DMS53 (cell line): ENCODE measurements around the gene SART3.
"Not testable (repeated sequence)": the region's sequence is repeated elsewhere in the genome, so short reads cannot be mapped to it uniquely, and the experiment has no call there.

Source experiments
- DNase-seq: peaks from one replicate; lab custom pipeline; 2025; lab: John Stamatoyannopoulos, UW

Gene SART3

GRCh38 chr12:108581311-108582227 lies 20.6 kb upstream of the SART3 start:
- DNase-seq, result no peak

GRCh38 chr12:108580531-108580930 lies 19.6 kb upstream of the SART3 start:
- DNase-seq, result no peak

- DNase-seq, result no peak
These were observed 17.8 kb upstream of the SART3 start for GRCh38 chr12:108578813-108579212.

GRCh38 chr12:108578264-108578663 lies 17.3 kb upstream of the SART3 start:
- DNase-seq, result no peak

GRCh38 chr12:108577458-108577857 lies 16.5 kb upstream of the SART3 start:
- no peak for DNase-seq

- DNase-seq, result no peak
These were observed 15.8 kb upstream of the SART3 start for GRCh38 chr12:108576660-108577234.

GRCh38 chr12:108575199-108575912 lies 14.4 kb upstream of the SART3 start:
- no peak for DNase-seq

GRCh38 chr12:108574276-108574675 lies 13.3 kb upstream of the SART3 start:
- not testable (repeated sequence) for DNase-seq

GRCh38 chr12:108573317-108573716 lies 12.3 kb upstream of the SART3 start:
- no peak for DNase-seq

GRCh38 chr12:108572166-108572790 lies 11.3 kb upstream of the SART3 start:
- peak; percentile 48 for DNase-seq

GRCh38 chr12:108571609-108572165 lies 10.7 kb upstream of the SART3 start:
- DNase-seq, result no peak

- DNase-seq, result peak; percentile 67
These were observed 10.0 kb upstream of the SART3 start for GRCh38 chr12:108570743-108571608.

- peak; percentile 38 for DNase-seq
These were observed 7.6 kb upstream of the SART3 start for GRCh38 chr12:108568338-108569154.

- peak; percentile 44 for DNase-seq
These were observed 6.7 kb upstream of the SART3 start for GRCh38 chr12:108567406-108568337.

- no peak for DNase-seq
These were observed 5.5 kb upstream of the SART3 start for GRCh38 chr12:108566452-108566851.

- DNase-seq, result peak; percentile 98
These were observed 5.0 kb upstream of the SART3 start for GRCh38 chr12:108565976-108566375.

GRCh38 chr12:108565146-108565545 lies 4.2 kb upstream of the SART3 start:
- no peak for DNase-seq

- no peak for DNase-seq
These were observed 3.8 kb upstream of the SART3 start for GRCh38 chr12:108564724-108565123.

- no peak for DNase-seq
These were observed 2.8 kb upstream of the SART3 start for GRCh38 chr12:108563804-108564151.
